NCI-H748 (cell line): ENCODE measurements around the gene KCNG2.

ENCODE experiments used
- DNase-seq: peaks from one replicate; lab custom pipeline; 2025; ENCODE audit not compliant: unreplicated experiment; lab: John Stamatoyannopoulos, UW

Gene KCNG2

GRCh38 chr18:79921984-79922965 lies 124.5 kb downstream of the KCNG2 start:
- no peak for DNase-seq

GRCh38 chr18:79922971-79923411 lies 125.3 kb downstream of the KCNG2 start:
- no peak for DNase-seq

- DNase-seq: no peak
Measured at GRCh38 chr18:79923896-79924585, 126.3 kb downstream of the KCNG2 start.

- DNase-seq: no peak
Measured at GRCh38 chr18:79924814-79925731, 127.3 kb downstream of the KCNG2 start.

GRCh38 chr18:79926306-79926705 lies 128.6 kb downstream of the KCNG2 start:
- DNase-seq: no peak

- DNase-seq: no peak
Measured at GRCh38 chr18:79926715-79927606, 129.2 kb downstream of the KCNG2 start.

- no peak for DNase-seq
Measured at GRCh38 chr18:79927607-79928562, 130.1 kb downstream of the KCNG2 start.

- no peak for DNase-seq
Measured at GRCh38 chr18:79928563-79928960, 130.8 kb downstream of the KCNG2 start.

- no peak for DNase-seq
Measured at GRCh38 chr18:79930020-79930642, 132.4 kb downstream of the KCNG2 start.

GRCh38 chr18:79931475-79931874 lies 133.7 kb downstream of the KCNG2 start:
- no peak for DNase-seq

GRCh38 chr18:79932907-79933306 lies 135.2 kb downstream of the KCNG2 start:
- no peak for DNase-seq

GRCh38 chr18:79933765-79934164 lies 136.0 kb downstream of the KCNG2 start:
- no peak for DNase-seq

GRCh38 chr18:79934311-79935097 lies 136.8 kb downstream of the KCNG2 start:
- DNase-seq: no peak

- DNase-seq: no peak
Measured at GRCh38 chr18:79935098-79935480, 137.4 kb downstream of the KCNG2 start.

- DNase-seq: no peak
Measured at GRCh38 chr18:79935499-79935898, 137.8 kb downstream of the KCNG2 start.

- no peak for DNase-seq
Measured at GRCh38 chr18:79935925-79936324, 138.2 kb downstream of the KCNG2 start.

GRCh38 chr18:79936641-79937040 lies 138.9 kb downstream of the KCNG2 start:
- DNase-seq: no peak
